Stimulated activated CD4-positive, alpha-beta T cell treated with anti-CD3 and anti-CD28 coated beads, TNF-alpha, amount 100 ng/mL, for 1 hour (primary cell): ENCODE data around the gene TENM4.

Experiments used
- DNase-seq, 3 donors: peaks; one replicate each; pipeline ENCODE4 v3.0.0-alpha.2; 2020; ENCODE audit warnings: low read depth in 3 of 3, low spot score in 1 of 3

The TENM4 gene

GRCh38 chr11:79147011-79147410 is 293.8 kb downstream of the TENM4 start:
- no peak for DNase-seq

GRCh38 chr11:79139900-79140299 is 300.9 kb downstream of the TENM4 start:
- no peak for DNase-seq

- DNase-seq: no peak
Observed at GRCh38 chr11:79129702-79130101, 311.1 kb downstream of the TENM4 start.

GRCh38 chr11:79128291-79128690 is 312.5 kb downstream of the TENM4 start:
- no peak for DNase-seq

GRCh38 chr11:79122759-79123158 is 318.1 kb downstream of the TENM4 start:
- DNase-seq: no peak

- no peak for DNase-seq
Observed at GRCh38 chr11:79121351-79121750, 319.5 kb downstream of the TENM4 start.

GRCh38 chr11:79119491-79120284 is 321.1 kb downstream of the TENM4 start:
- DNase-seq: no peak

GRCh38 chr11:79117488-79117887 is 323.3 kb downstream of the TENM4 start:
- DNase-seq: no peak

- DNase-seq: no peak
Observed at GRCh38 chr11:79116600-79116999, 324.2 kb downstream of the TENM4 start.

GRCh38 chr11:79113054-79113690 is 327.7 kb downstream of the TENM4 start:
- DNase-seq: no peak

GRCh38 chr11:79110796-79111195 is 330.0 kb downstream of the TENM4 start:
- DNase-seq: no peak

- DNase-seq: no peak
Observed at GRCh38 chr11:79110321-79110720, 330.5 kb downstream of the TENM4 start.

GRCh38 chr11:79108851-79109250 is 332.0 kb downstream of the TENM4 start:
- DNase-seq: no peak

- DNase-seq: no peak
Observed at GRCh38 chr11:79102840-79103239, 338.0 kb downstream of the TENM4 start.

- DNase-seq: no peak
Observed at GRCh38 chr11:79101656-79102055, 339.2 kb downstream of the TENM4 start.

- no peak for DNase-seq
Observed at GRCh38 chr11:79100093-79100910, 340.5 kb downstream of the TENM4 start.

- DNase-seq: no peak
Observed at GRCh38 chr11:79098146-79098545, 342.7 kb downstream of the TENM4 start.

GRCh38 chr11:79097246-79097875 is 343.5 kb downstream of the TENM4 start:
- no peak for DNase-seq

- no peak for DNase-seq
Observed at GRCh38 chr11:79095424-79095823, 345.4 kb downstream of the TENM4 start.

GRCh38 chr11:79094616-79095015 is 346.2 kb downstream of the TENM4 start:
- no peak for DNase-seq

GRCh38 chr11:79092791-79093353 is 348.0 kb downstream of the TENM4 start:
- no peak for DNase-seq
